ENCODE data around the gene LDLRAD3.

The LDLRAD3 gene

GRCh38 chr11:36155770-36156160 is 211.9 kb downstream of the LDLRAD3 start:
- TF ChIP-seq, protein P1, sequence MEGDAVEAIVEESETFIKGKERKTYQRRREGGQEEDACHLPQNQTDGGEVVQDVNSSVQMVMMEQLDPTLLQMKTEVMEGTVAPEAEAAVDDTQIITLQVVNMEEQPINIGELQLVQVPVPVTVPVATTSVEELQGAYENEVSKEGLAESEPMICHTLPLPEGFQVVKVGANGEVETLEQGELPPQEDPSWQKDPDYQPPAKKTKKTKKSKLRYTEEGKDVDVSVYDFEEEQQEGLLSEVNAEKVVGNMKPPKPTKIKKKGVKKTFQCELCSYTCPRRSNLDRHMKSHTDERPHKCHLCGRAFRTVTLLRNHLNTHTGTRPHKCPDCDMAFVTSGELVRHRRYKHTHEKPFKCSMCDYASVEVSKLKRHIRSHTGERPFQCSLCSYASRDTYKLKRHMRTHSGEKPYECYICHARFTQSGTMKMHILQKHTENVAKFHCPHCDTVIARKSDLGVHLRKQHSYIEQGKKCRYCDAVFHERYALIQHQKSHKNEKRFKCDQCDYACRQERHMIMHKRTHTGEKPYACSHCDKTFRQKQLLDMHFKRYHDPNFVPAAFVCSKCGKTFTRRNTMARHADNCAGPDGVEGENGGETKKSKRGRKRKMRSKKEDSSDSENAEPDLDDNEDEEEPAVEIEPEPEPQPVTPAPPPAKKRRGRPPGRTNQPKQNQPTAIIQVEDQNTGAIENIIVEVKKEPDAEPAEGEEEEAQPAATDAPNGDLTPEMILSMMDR (IDR thresholded peaks at IDR 0.05): no peak
- TF ChIP-seq ZFX (IDR thresholded peaks at IDR 0.05; ENCODE audit: borderline replicate concordance): no peak
- H3K27ac ChIP-seq: no peak overlapping the region

DNA sequence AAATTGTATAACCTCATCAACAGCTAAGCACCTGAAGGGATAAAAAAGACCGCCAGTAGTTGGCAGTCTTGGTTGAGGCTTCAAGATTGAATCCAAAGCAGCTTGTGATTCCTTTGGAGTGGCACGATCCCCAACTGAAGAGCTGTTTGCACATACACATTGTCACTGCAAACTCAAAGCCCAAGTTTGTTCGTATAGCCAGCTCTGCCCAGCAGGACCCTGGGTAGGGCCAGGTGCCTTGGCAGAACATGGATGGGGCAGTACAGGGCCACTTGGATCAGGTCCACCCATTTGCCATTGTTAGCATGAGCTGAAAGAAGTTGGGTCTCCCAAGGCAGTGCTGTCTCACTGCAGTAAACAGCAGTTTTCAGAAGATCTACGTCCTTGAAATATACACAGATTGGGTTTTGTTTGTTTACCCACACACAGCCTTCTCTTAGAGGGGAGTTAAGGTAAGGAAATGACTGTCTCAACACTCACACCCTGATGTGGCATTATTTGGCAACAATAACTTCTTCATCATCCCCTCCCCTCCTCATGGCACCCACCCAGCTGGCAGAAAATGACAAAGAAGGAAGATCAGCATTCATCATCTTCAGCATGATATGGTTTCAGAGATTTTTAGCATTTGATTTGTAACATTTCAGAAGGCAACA is 212.4 kb downstream of the LDLRAD3 start:
- no peak for TF ChIP-seq ZFX (IDR thresholded peaks at IDR 0.05; ENCODE audit: borderline replicate concordance)
- no peak overlapping the region for H3K27ac ChIP-seq

GRCh38 chr11:36156817-36157519 is 213.1 kb downstream of the LDLRAD3 start:
- no peak overlapping the region for H3K27ac ChIP-seq
- TF ChIP-seq ZFX (IDR thresholded peaks at IDR 0.05; ENCODE audit: borderline replicate concordance): no peak
- TF ChIP-seq, protein P1 (IDR thresholded peaks at IDR 0.05): no peak

DNA sequence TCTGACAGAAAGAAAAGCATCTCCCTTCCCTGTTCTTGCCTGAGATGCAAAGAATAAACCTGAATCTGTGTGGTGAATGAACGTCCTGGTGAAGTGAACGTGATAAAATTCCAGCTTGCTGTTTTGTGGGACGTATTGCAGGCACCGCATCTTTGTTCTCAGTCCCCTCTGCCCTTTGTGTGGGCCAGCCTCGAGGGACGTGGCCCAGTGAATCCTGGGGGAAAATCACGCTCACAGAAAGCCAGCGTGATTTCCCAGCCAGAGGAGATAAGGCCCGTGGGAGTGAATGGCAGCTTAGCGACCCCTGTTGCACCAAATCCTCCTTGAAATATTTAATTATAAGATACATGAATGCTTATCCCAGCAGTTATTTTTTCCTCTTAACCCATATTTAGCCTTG is 216.2 kb downstream of the LDLRAD3 start:
- no peak for TF ChIP-seq ZFX (IDR thresholded peaks at IDR 0.05; ENCODE audit: borderline replicate concordance)
- TF ChIP-seq, protein P1 (IDR thresholded peaks at IDR 0.05): no peak
- H3K27ac ChIP-seq: no peak overlapping the region

GRCh38 chr11:36161572-36161971 is 217.7 kb downstream of the LDLRAD3 start:
- H3K27ac ChIP-seq: no peak overlapping the region
- TF ChIP-seq ZFX (IDR thresholded peaks at IDR 0.05; ENCODE audit: borderline replicate concordance): no peak
- TF ChIP-seq, protein P1 (IDR thresholded peaks at IDR 0.05): no peak

GRCh38 chr11:36162006-36162882 is 218.4 kb downstream of the LDLRAD3 start:
- H3K27ac ChIP-seq: no peak overlapping the region
- TF ChIP-seq ZFX (IDR thresholded peaks at IDR 0.05; ENCODE audit: borderline replicate concordance): no peak
- TF ChIP-seq, protein P1 (IDR thresholded peaks at IDR 0.05): no peak

DNA sequence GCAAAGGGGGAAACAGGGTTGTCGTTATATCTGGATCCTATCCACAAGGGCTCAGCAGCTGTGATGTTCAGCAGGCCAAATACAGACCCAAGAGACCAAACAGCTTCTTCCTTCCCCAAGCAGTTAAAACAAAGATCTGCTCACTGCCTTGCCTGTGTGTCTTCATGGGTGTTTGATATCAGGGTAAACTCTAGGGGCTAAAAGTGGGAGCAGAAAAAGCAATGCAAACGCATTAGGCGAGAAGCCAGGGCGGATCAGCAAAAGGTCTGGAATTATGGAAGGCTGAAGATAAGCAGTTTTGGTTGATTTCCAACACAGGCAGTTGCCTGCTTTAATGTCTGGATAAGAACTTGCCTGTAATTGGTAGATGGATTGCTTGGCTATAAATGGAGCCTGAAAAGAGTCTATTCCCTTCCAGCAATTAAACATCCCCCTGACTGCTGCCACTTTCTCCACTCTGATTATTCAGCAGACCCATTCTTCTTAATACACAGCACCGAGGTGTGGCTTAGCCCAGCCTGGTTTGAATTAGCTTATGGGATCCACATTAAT is 219.1 kb downstream of the LDLRAD3 start:
- H3K27ac ChIP-seq: no peak overlapping the region
- no peak for TF ChIP-seq ZFX (IDR thresholded peaks at IDR 0.05; ENCODE audit: borderline replicate concordance)
- TF ChIP-seq, protein P1 (IDR thresholded peaks at IDR 0.05): no peak

All from 22Rv1 (cell line).